HG02970 (cell line): ENCODE measurements around the gene GSS.

ENCODE experiments used
- ATAC-seq: cut with Tn5 transposase; IDR thresholded peaks from one replicate; pipeline ENCODE4 v1.9.1; 2021; ENCODE audit warnings: mild to moderate bottlenecking, moderate library complexity, moderate number of reproducible peaks; ENCODE audit not compliant: unreplicated experiment, low FRiP score

Gene GSS

GRCh38 chr20:34949120-34949519, 6.5 kb downstream of the GSS start:
- ATAC-seq: no peak

GRCh38 chr20:34948030-34948429, 7.6 kb downstream of the GSS start:
- ATAC-seq: no peak

DNA sequence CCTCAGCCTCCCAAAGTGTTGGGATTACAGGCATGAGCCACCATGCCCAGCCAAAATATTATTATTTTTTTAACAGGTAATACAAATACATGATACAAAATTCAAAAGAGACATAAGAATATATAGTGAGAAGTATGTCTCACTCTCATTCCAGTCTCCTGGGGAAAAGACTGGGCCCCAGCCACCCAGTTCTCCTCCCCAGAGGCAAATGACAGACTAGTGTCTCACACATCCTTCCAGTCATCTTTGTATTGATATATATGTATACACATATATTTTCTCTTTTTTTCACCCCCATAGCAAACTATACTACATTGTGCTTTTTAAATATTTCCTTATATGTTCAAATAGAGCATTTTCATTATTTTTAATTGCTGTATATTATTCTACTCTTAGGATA, 8.3 kb downstream of the GSS start:
- ATAC-seq: no peak

- no peak for ATAC-seq
Observed at GRCh38 chr20:34946661-34947060, 8.9 kb downstream of the GSS start.

DNA sequence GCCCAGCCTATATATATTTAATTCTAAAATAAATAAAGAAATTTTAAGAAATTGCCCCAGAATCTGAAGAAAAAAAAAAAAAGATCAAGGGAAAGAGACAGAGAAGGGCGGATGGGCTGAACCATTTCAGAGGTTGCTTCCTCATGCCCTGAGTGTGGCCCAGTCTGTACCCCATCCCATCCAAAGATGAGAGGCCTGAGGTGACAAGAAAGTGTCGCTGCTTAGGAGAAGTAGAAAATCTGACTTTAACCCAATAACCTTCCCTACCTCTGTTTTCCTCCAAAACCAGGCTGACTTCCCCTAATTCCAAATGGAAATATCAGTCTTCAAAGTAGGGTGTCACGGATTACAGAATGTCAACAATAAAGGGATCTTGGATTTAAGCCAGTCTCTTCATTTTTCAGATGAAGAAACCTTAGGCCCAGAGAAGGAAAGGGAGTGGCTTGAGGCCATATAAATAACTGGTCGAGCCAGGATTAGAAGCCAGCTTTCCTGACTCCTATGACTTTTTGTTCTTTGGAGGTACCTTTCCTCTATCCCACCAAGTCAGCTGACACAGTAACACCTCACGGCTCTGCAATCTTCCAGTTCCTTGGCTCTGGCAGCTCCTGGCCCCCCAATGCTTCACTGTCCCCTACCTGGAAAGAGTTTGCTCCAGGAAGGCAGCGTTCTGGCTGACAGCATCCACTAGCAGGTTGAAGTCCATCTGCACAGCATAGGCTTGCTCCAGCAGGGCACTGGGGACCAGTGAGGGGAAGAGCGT, 10.1 kb downstream of the GSS start:
- ATAC-seq: no peak

DNA sequence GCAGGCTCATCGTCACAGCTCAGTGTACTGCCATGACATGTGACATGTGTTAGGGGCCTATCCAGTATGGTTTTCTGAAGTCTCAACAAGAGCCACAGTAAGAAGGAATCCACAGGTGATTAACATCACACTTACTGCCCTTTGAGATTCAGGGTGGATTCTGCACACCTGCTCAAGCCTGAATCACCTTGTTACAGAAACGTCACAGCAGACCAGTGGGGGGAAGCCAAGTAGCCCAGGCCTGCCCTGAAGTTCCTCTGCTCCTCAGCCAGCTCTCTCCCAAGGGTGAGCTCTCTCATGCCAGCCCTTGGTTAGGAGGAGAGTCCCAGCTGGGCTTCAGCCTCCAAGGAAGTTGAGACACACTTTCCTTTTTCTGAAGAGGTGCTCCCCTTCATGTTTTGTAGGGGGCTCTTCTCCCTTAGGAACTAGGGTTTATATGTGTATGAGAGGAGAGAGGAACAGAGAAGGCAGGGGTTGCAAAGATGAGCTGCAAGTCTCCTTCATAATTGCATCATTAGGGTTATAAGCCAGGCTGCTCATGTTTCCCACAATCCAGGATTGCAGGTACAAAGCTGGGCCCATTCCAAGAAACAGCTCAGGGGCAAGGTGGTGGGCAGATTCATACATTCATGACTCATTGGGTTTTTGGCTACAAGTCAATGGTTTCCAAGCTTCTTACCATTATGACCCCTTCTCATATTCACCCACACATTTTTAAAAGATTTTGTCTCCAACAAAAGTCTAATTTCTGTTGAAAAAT, 11.6 kb downstream of the GSS start:
- no peak for ATAC-seq

GRCh38 chr20:34942301-34942700, 13.3 kb downstream of the GSS start:
- no peak for ATAC-seq

DNA sequence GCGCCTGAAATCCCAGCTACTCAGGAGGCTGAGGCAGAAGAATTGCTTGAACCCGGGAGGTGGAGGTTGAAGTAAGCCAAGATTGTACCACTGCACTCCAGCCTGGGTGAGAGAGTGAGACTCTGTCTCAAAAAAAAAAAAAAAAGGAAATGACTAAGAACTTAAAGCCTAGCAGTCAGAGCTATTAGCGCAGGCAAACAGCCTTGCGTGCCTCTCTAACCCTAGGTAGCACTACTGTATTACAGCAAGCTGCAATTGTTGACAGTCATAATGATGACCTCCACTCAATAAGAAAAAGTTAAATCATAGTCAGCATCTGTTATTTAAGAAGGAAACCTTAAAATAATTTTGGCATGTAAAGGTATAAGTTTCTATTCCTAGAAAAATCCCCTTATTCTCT, 14.4 kb downstream of the GSS start:
- no peak for ATAC-seq

DNA sequence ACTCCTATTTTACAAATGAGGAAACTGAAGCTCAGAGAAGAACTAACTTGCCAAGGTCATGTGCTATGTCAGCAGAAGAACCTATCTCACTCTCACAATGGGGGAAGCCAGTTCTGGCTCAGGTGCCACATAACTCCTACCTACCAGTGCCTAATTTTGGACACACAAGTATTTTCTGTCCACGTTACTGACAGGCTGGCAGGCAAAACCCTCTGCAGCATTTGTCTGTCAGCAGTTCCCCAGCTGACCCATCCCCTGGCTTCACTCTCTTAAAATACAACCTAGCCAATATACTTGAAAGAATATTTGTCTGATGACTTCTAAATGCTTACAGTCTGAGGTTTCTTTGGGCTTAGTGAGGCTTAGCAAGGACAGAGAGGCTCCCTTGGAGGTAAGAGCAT, 15.5 kb downstream of the GSS start:
- no peak for ATAC-seq

DNA sequence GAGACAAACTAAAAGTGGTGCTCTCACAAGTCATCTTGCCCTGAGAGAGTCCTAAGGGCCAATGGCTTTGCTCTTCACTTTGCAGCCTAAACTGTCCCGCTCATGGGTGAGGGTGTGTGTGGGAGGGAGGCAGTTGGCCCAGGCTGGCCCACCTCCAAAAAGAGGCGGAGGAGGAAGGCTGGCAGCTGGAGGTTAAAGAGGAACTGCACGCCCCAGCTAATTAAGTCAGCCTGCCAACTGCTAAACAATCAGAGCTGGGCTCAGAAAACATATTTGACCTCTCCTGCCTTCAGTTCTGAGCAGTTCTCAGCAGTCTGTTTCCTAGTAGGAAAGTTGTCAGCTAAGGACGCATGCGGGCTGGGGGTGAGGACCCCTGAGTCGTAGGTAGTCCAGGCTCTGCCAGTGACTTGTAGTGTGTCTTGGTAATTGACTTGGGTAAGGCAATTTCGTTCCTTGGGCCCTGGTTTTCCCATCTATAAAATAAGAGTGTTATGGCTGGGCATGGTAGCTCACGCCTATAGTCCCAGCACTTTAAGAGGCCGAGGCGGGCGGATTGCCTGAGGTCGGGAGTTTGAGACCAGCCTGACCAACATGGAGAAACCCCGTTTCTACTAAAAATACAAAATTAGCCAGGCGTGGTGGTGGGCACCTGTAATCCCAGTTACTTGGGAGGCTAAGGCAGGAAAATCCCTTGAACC, 17.0 kb downstream of the GSS start:
- no peak for ATAC-seq

GRCh38 chr20:34931771-34932170, 23.8 kb downstream of the GSS start:
- ATAC-seq: no peak

DNA sequence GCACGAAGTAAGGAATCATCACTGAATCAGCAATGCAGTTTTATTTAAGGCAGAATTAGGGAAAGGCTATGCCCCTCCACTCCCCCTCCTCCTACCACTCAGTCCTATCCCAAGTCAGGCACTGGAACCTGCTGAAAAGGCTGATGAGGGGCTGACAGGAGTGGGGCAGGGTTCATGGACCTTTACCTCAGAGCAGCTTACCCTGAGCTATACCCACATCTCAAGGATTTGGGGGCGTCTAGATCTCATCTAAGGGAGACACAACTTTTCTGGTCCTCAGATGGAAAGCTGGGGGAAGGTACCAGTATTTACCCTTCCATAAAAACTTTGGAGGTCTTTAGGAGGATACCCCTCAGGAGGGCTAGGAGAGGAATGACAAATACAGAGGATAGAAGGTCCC, 27.2 kb downstream of the GSS start:
- ATAC-seq: no peak

DNA sequence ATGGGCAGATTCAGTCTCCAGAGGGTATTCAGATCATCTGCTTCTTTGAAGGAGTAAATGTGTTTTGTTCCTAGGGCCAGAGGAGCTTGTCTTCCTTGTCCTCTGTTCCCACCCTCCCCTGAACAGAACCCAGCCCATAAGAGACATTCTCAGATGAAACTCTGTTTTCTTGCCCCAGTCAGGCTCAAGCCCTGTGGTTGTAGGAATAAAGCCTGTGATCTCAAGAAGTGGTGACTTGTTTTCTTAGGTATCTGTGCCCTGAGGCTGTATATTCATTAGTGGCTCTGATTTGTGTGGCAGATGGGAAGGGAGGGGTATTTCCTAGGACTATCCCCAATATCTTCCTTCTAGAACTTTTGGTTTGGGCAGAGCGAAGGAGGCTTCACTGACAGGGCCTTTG, 27.9 kb downstream of the GSS start:
- no peak for ATAC-seq

- ATAC-seq: no peak
Observed at GRCh38 chr20:34926581-34926980, 29.0 kb downstream of the GSS start.

GRCh38 chr20:34925981-34926380, 29.6 kb downstream of the GSS start:
- no peak for ATAC-seq

GRCh38 chr20:34925341-34925740, 30.3 kb downstream of the GSS start:
- no peak for ATAC-seq

GRCh38 chr20:34923414-34923813, 32.2 kb downstream of the GSS start:
- ATAC-seq: no peak

DNA sequence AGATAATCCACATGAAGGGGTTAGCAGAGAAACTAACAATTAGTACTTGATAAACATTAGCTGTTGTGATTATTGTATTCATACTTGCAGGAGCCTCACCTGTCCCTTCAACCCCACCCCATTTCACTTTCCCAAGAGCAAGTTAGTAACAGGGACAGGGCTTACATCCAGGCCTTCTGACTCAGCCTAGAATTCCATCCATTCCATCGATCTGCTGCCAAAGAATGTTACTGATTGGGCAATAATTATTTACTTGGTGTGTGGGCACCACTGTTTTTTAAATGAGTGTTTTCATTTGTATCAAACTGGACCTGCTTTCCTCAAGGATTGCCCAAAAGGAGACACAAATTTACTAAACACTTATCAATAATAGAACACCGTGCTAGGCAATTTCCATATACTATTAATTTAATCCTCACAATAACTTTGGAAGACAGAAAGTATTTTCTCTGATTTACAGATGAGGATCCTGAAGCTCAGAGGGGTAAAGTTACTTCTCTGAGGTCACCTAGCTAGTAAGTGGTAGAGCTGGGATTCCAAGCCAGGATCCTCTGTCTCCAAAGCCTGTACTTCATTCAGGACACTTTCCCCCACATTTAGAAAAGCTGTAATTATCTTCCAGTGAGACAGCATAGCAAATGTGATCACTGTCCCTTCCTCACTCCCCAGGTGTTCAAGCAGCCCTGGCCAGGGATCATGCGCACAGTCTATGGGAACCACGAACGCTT, 32.8 kb downstream of the GSS start:
- ATAC-seq: no peak

GRCh38 chr20:34921436-34921835, 34.2 kb downstream of the GSS start:
- ATAC-seq: no peak

DNA sequence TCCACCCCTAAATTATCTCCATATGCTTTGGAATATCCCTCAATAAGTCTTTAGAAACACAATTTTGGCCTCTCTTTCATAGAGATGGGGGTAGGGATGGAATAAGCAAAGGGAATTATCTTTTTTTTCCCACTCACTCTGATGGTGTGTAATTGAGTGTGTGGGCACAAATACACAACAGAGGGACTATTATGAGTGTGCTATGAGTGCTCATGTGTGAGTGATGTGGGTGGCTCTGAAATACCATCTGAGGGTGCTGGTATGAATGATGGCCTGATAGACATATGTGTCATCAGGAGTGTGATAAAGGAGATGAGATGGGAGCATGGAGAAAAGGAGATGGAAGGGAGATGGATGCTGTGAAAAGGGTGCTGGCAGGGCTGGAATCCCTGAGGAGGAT, 35.6 kb downstream of the GSS start:
- ATAC-seq: no peak
